Endothelial cell (in vitro differentiated cells): Measurements from ENCODE around the gene IQCH. TPM values are rescaled to one million over a fixed set of nuclear protein-coding genes. Genes with fewer than 3 reads are reported as not detected.

ENCODE experiments used
- DNase-seq: peaks from one replicate; pipeline ENCODE4 v3.0.0; 2021; ENCODE audit warnings: low spot score
- H3K27ac Mint-ChIP-seq: one replicate; pipeline ENCODE4 v1.8.0; 2021; ENCODE audit warnings: mixed read lengths, inconsistent platforms; ENCODE audit not compliant: unreplicated experiment
- H3K27me3 Mint-ChIP-seq: one replicate; pipeline ENCODE4 v1.8.0; 2021; ENCODE audit warnings: mild to moderate bottlenecking, moderate library complexity, mixed read lengths, inconsistent platforms; ENCODE audit not compliant: unreplicated experiment
- H3K36me3 Mint-ChIP-seq: one replicate; pipeline ENCODE4 v1.8.0; 2021; ENCODE audit warnings: mild to moderate bottlenecking, low read depth, mixed read lengths, inconsistent platforms; ENCODE audit not compliant: unreplicated experiment
- H3K4me1 Mint-ChIP-seq: one replicate; pipeline ENCODE4 v1.8.0; 2021; ENCODE audit warnings: mild to moderate bottlenecking, mixed read lengths, inconsistent platforms; ENCODE audit not compliant: unreplicated experiment
- H3K4me3 Mint-ChIP-seq: one replicate; pipeline ENCODE4 v1.8.0; 2021; ENCODE audit warnings: mild to moderate bottlenecking, mixed read lengths, inconsistent platforms; ENCODE audit not compliant: unreplicated experiment
- H3K9me3 Mint-ChIP-seq: one replicate; pipeline ENCODE4 v1.8.0; 2021; ENCODE audit warnings: mixed read lengths, inconsistent platforms; ENCODE audit not compliant: unreplicated experiment
- CTCF ChIP-seq: fragments of 200-600 bp; sonication (generic); IDR thresholded peaks from one replicate; pipeline ENCODE4 v1.5.0; 2021; ENCODE audit warnings: antibody characterized with exemption; ENCODE audit not compliant: unreplicated experiment
- total RNA-seq: library from RNA; stranded (reverse); fragmentation: NEBNext Ultra II Directional; extraction: Animal tissue kit (Norgen Biotek cat#: 25700); gene quantifications from one replicate; pipeline ENCODE4 v1.2.1, GENCODE V29; 2021; ENCODE audit not compliant: unreplicated experiment

Gene IQCH
- total RNA-seq, 1 donor from 2014 or later = 2.4 TPM

DNA sequence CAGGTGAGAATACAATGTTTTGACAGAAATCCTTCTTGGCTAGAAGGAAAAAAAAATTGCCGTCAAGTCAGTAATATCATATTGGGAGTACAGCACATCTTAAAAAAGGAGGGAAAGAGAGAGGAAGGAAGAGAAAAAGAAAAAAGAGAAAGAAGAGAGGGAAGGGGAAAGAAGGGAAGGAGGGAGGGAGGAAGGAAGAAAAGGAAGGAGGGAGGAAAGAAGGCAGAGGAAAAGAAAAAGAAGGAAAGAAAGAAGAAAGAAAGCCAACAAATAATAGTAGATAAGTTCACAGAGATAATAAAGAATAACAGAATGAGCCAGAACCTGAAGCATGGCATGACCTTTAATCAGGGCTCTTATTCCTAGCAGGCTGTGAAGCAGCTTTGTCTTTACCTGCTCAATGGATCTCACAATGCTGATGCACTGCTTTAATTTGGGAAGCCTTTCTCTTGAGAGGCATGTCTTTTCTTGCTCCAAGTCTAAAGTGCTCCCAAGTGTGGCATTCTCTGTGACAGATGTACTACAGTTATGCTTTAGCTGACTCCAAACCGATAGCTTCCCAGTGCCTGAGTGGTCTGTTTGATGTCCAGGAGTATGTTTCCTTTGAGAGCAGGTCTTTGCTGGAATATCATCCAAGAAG is 114.9 kb downstream of the IQCH start:
- Mint-ChIP-seq H3K4me1 (peaks cover 5% of the 10 kb centered on the region), H3K4me3 (no peak overlapping the region), H3K27me3 (no peaks in the 10 kb centered on the region), H3K9me3 (no peaks in the 10 kb centered on the region), H3K27ac (no peak overlapping the region), H3K36me3 (no peaks in the 10 kb centered on the region)
- DNase-seq = no peak
- no peak for TF ChIP-seq CTCF

DNA sequence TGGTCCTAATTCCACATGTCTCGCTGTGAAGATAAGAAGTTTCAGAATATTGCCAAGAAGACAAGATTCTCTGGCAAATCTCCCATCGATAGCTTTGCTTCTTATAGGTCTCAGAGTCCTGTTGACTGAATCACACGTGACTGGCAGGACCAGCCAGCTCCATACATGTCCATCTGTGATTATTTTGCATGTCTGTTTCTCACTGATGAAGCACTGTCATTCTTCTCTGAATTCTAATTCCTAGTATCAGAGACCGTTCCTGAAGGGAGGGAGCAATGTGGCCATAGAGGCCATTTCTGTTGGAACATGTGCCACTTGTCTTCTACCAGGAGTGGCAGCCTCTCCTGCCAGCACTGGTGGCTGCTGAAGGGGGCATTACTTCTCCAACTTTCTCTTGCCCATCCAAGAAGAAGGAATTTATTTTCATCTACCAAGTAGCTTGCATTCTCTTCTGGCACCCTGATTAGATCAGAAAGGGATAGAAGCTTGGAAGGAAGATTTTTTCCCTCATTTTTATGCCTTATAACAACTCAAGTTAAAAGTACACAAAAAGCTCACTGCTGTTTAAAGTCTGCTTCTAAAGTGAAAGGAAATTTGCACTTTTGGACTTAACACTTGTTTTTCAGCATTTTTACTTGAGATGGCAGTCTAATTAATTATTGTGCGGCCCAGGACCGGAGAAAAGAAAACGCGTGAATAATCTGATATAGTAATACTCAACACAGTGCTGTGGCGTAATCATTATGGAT is 115.8 kb downstream of the IQCH start:
- no peak overlapping the region for H3K4me3 Mint-ChIP-seq
- no peaks in the 10 kb centered on the region for H3K9me3 Mint-ChIP-seq
- no peak for TF ChIP-seq CTCF
- no peaks in the 10 kb centered on the region for H3K36me3 Mint-ChIP-seq
- no peaks in the 10 kb centered on the region for H3K27me3 Mint-ChIP-seq
- H3K4me1 Mint-ChIP-seq = peaks cover 5% of the 10 kb centered on the region
- no peak overlapping the region for H3K27ac Mint-ChIP-seq
- no peak for DNase-seq

- Mint-ChIP-seq H3K36me3 (no peaks in the 10 kb centered on the region), H3K9me3 (no peaks in the 10 kb centered on the region), H3K27me3 (no peaks in the 10 kb centered on the region), H3K4me1 (peaks cover 2% of the 10 kb centered on the region), H3K4me3 (no peak overlapping the region), H3K27ac (no peak overlapping the region)
- no peak for TF ChIP-seq CTCF
- no peak for DNase-seq
Measured at GRCh38 chr15:67372543-67372942, 118.0 kb downstream of the IQCH start.

DNA sequence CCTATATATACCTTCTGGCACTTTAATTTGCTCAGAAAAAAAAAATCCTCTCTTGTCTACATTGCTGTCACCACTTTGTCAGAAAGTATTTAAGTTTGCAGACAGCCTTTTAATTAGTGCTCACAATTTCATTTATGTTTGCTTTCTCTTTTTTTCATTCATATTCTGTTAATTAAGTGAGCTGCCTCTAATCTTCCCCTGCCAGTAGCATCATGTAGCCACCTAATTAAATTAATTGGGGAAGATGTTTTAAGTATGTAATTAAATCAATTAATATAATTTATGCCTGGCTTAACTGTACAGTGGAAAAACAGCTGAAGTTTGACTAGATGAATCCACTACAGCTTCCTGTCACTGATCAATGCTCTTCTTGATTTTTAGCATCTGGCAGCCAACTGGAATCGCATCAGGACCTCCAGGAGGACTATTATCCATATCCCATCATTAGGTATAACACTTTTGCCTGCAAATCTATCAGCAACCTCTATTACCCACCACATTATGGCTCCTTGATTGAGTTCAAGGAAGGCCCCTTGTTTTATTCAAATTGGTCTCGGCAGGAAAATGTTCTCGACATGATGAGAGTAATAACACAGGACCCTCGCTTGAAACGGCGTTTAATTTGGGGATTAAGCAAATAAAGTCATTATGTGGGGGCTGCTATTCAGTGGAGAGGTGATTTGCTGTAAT is 118.5 kb downstream of the IQCH start:
- no peak for DNase-seq
- TF ChIP-seq CTCF = no peak
- Mint-ChIP-seq H3K4me1 (peaks cover 2% of the 10 kb centered on the region), H3K4me3 (no peak overlapping the region), H3K9me3 (no peaks in the 10 kb centered on the region), H3K27ac (no peak overlapping the region), H3K36me3 (no peaks in the 10 kb centered on the region), H3K27me3 (no peaks in the 10 kb centered on the region)

DNA sequence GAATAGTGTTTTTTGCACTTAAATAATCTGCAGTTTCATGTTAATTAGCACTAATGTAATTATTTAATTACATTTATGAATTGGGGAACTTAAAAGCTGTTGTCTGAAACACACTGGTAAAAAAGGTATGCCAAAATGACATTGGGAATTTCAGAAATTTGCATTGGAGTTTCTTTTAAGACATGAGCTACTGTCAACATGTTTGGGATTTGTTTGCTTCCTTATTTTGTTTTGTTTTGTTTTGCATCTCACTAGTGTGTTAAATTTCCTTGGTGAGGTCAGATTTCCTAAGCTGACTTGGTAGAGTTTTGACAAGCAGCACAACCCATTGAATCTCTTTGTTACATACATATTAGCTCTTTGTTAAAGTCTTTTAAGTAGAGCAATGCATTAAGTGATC is 119.4 kb downstream of the IQCH start:
- H3K36me3 Mint-ChIP-seq = no peaks in the 10 kb centered on the region
- no peak for TF ChIP-seq CTCF

More for the DNA sequence above, 119.4 kb downstream of the IQCH start:
- no peak overlapping the region for H3K27ac Mint-ChIP-seq
- H3K4me1 Mint-ChIP-seq = peaks cover 2% of the 10 kb centered on the region
- no peak for DNase-seq
- H3K4me3 Mint-ChIP-seq = no peak overlapping the region
- H3K9me3 Mint-ChIP-seq = no peaks in the 10 kb centered on the region
- no peaks in the 10 kb centered on the region for H3K27me3 Mint-ChIP-seq
